Neuronal stem cell (in vitro differentiated cells): ENCODE data around the gene GGACT.

Experiments
- DNase-seq: peaks from one replicate; pipeline ENCODE4 v3.0.0-alpha.2; 2013; ENCODE audit warnings: low spot score
- H2AFZ ChIP-seq: one replicate; pipeline ENCODE4 v1.6.1; 2013; ENCODE audit warnings: mild to moderate bottlenecking, low read length, inconsistent platforms
- H2AK5ac ChIP-seq: 2 replicates; pipeline ENCODE4 v1.6.1; 2013; ENCODE audit warnings: low read depth, mild to moderate bottlenecking, inconsistent platforms, low read length, moderate library complexity, mixed read lengths
- H2BK120ac ChIP-seq: 2 replicates; pipeline ENCODE4 v1.6.1; 2013; ENCODE audit warnings: low read depth, mild to moderate bottlenecking, inconsistent platforms, low read length, moderate library complexity, mixed read lengths
- H2BK12ac ChIP-seq: one replicate; pipeline ENCODE4 v1.6.1; 2013; ENCODE audit warnings: low read length, inconsistent platforms
- H2BK15ac ChIP-seq: 2 replicates; pipeline ENCODE4 v1.6.1; 2013; ENCODE audit warnings: mild to moderate bottlenecking, low read length, inconsistent platforms, mixed read lengths
- H2BK5ac ChIP-seq: one replicate; pipeline ENCODE4 v1.6.1; 2013; ENCODE audit warnings: inconsistent platforms, mild to moderate bottlenecking, low read length, moderate library complexity
- H3K14ac ChIP-seq: one replicate; pipeline ENCODE4 v1.6.1; 2013; ENCODE audit warnings: low read length, inconsistent platforms
- H3K18ac ChIP-seq: 2 replicates; pipeline ENCODE4 v1.6.1; 2013; ENCODE audit warnings: low read length, inconsistent platforms
- H3K23ac ChIP-seq: 2 replicates; pipeline ENCODE4 v1.6.1; 2013; ENCODE audit warnings: low read depth, mild to moderate bottlenecking, mixed read lengths, low read length, inconsistent platforms; ENCODE audit not compliant: poor library complexity
- H3K27ac ChIP-seq: replicated peaks from 3 replicates; pipeline ENCODE4 v1.5.1; 2013; ENCODE audit warnings: low read length, inconsistent platforms
- H3K27me3 ChIP-seq, 3 experiments: 2 replicates each; pipeline ENCODE4 v1.6.1; 2013; ENCODE audit warnings: low read length in 3 of 3, mild to moderate bottlenecking in 2 of 3, inconsistent platforms in 1 of 3, low read depth in 1 of 3, mixed read lengths in 1 of 3, moderate library complexity in 1 of 3; ENCODE audit not compliant: control insufficient read depth in 3 of 3, insufficient read depth in 3 of 3
- H3K36me3 ChIP-seq, 2 donors: replicated peaks in 1 of 2; 2 replicates each; pipeline ENCODE4 v1.6.1; 2013; ENCODE audit warnings: low read length in 2 of 2; ENCODE audit not compliant: control insufficient read depth in 2 of 2, insufficient read depth in 2 of 2
- H3K4ac ChIP-seq: 2 replicates; pipeline ENCODE4 v1.6.1; 2013; ENCODE audit warnings: inconsistent platforms, mild to moderate bottlenecking, low read length, moderate library complexity
- H3K4me1 ChIP-seq, 2 donors: 1 replicate in 1 of 2; 2 replicates in 1 of 2; pipeline ENCODE4 v1.6.1; 2013; ENCODE audit warnings: low read length in 2 of 2, low read depth in 1 of 2; ENCODE audit not compliant: control insufficient read depth in 2 of 2, insufficient read depth in 1 of 2
- H3K4me2 ChIP-seq: one replicate; pipeline ENCODE4 v1.6.1; 2013; ENCODE audit warnings: mild to moderate bottlenecking, low read length, inconsistent platforms; ENCODE audit not compliant: insufficient read depth, poor library complexity, severe bottlenecking
- H3K4me3 ChIP-seq, 2 donors: 2 replicates each; pipeline ENCODE4 v1.5.1; 2013; ENCODE audit warnings: low read length in 2 of 2, mild to moderate bottlenecking in 2 of 2, inconsistent platforms in 1 of 2, moderate library complexity in 1 of 2
- H3K79me1 ChIP-seq: one replicate; pipeline ENCODE4 v1.6.1; 2013; ENCODE audit warnings: low read depth, mild to moderate bottlenecking, inconsistent platforms, low read length, moderate library complexity
- H3K9ac ChIP-seq: one replicate; pipeline ENCODE4 v1.6.1; 2013; ENCODE audit warnings: mild to moderate bottlenecking, low read depth, low read length, inconsistent platforms; ENCODE audit not compliant: poor library complexity
- H3K9me3 ChIP-seq, 2 donors: replicated peaks in 1 of 2; 2 replicates each; pipeline versions ENCODE3 to v1.6.1; 2013; ENCODE audit warnings: low read length in 2 of 2, mild to moderate bottlenecking in 2 of 2, inconsistent platforms in 1 of 2, low read depth in 1 of 2, mixed read lengths in 1 of 2, moderate library complexity in 1 of 2; ENCODE audit not compliant: control insufficient read depth in 2 of 2, insufficient read depth in 1 of 2
- H4K8ac ChIP-seq: one replicate; pipeline ENCODE4 v1.6.1; 2013; ENCODE audit warnings: low read depth, mild to moderate bottlenecking, inconsistent platforms, low read length, moderate library complexity
- H4K91ac ChIP-seq: one replicate; pipeline ENCODE4 v1.6.1; 2013; ENCODE audit warnings: low read length, low read depth, mild to moderate bottlenecking, inconsistent platforms; ENCODE audit not compliant: poor library complexity
- WGBS, 2 donors: extraction: QIAGEN DNeasy Blood & Tissue Kit; methylation state at CpG; one replicate each; pipeline ENCODE4 v1.1.7; 2013; ENCODE audit warnings: missing lambda C conversion rate in 2 of 2, mixed read lengths in 1 of 2; ENCODE audit not compliant: insufficient read length in 2 of 2, insufficient replicate concordance in 1 of 2; ENCODE audit errors: extremely low coverage in 2 of 2; 5-methylcytosine and 5-hydroxymethylcytosine counted together

Gene GGACT

DNA sequence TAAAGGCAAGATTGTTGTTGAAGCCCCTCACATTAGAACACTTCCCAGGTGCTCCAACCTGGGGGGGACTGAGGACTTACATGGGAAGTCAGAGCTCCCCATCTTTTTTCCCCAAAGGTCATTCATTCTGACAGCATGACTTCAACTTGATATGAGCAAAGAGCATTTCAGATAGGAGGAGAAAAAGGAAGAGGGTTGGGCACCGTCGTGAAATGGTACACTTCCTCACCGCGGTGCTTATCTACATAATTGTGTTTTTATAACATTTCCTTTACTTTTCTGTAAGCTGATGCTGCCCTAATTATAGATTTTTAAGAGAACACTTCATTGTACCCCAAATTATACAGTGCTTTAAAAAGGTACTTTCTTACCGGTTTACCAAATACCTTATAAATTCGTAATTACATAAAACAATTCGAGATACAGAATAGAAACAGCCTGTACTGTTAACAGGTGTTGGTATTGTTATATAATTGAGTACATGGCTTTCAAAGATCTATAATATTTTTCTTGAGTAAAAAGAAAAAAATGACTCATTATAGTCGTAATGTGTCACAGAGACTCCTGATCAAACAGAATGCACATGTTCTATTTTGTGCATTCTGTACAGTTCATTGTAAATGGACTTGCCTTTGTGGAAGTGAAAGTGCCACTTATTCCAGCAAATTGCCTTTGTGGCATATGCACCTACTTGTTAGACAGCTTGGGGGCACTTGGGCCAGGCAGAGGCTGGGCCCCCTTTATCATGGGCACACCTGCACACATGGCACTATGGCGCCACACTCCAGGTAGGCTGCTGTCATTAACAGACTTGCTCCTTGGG is 81.8 kb downstream of the GGACT start:
- Histone ChIP-seq H3K4ac (no peak overlapping the region), H3K14ac (no peak overlapping the region), H4K91ac (no peak overlapping the region), H3K23ac (no peak overlapping the region), H2BK12ac (no peak overlapping the region), H2BK120ac (no peak overlapping the region), H3K36me3 (no peaks in the 10 kb centered on the region), H3K9ac (no peak overlapping the region), H2AFZ (no peak overlapping the region), H2AK5ac (no peak overlapping the region), H4K8ac (no peak overlapping the region), H3K9me3 (no peaks in the 10 kb centered on the region), H3K27ac (no peak overlapping the region), H2BK15ac (no peak overlapping the region), H3K4me1 (peaks cover 5 to 26% of the 10 kb centered on the region in 2 donors), H3K79me1 (peaks cover 3% of the 10 kb centered on the region), H2BK5ac (no peak overlapping the region), H3K4me2 (no peak overlapping the region), H3K18ac (no peak overlapping the region), H3K4me3 (no peak overlapping the region), H3K27me3 (no peaks in the 10 kb centered on the region)
- DNase-seq, result no peak
- no CpG with 5 or more reads among the region's 9 CpGs for WGBS, 2 donors

DNA sequence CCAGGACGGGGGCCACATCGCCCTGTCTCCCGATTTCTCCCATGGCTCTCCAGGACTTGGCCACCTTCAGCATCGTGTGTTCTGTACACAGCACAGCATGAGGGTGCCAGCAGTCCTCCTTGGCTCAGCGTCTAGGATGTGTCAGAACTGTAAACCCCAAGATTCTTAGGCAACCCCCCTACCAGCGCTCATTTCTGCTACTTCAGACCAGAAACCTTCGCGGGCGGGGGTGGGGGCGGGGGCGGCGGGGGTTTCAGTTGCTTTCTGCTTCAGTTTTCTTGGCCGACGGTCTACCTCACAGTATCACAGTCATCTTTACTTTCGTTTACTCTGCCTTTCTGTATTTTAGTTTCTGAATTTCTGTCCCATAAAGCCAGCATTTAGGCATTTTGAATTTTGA is 82.4 kb downstream of the GGACT start:
- H2BK120ac ChIP-seq, result no peak overlapping the region

DNA sequence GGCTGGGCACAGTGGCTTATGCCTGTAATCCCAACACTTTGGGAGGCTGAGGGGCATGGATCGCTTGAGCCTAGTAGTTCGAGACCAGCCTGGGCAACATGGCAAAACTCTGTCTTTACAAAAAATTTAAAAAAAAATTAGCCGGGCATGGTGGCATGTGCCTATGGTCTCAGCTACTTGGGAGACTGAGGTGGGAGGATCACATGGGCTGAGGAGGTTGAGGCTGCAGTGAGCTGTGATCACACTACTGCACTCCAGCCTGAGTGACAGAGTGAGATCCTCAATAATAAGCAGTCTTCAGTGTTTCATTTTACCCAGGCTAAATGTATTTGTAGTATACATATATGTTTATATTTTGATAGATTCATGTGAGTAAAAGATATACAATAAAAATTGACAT is 85.0 kb downstream of the GGACT start:
- no peak overlapping the region for H2BK12ac ChIP-seq

More for the DNA sequence above, 82.4 kb downstream of the GGACT start:
- no peak overlapping the region for H3K4me3 ChIP-seq
- peak overlapping the region; percentile 44 for H3K23ac ChIP-seq
- H3K36me3 ChIP-seq, result no peaks in the 10 kb centered on the region
- H3K9me3 ChIP-seq, result no peaks in the 10 kb centered on the region
- H2BK15ac ChIP-seq, result no peak overlapping the region
- no peaks in the 10 kb centered on the region for H3K27me3 ChIP-seq
- H3K4me1 ChIP-seq, result peaks cover 5 to 21% of the 10 kb centered on the region in 2 donors
- H3K4ac ChIP-seq, result no peak overlapping the region
- H3K9ac ChIP-seq, result no peak overlapping the region
- no peak overlapping the region for H2BK12ac ChIP-seq
- H2AFZ ChIP-seq, result no peak overlapping the region
- H3K4me2 ChIP-seq, result no peak overlapping the region
- no peak overlapping the region for H3K14ac ChIP-seq
- no peak for DNase-seq
- no peak overlapping the region for H3K27ac ChIP-seq
- no peak overlapping the region for H4K8ac ChIP-seq
- H3K18ac ChIP-seq, result no peak overlapping the region
- no peaks in the 10 kb centered on the region for H3K79me1 ChIP-seq
- H4K91ac ChIP-seq, result no peak overlapping the region
- no peak overlapping the region for H2AK5ac ChIP-seq
- no peak overlapping the region for H2BK5ac ChIP-seq
- no CpG with 5 or more reads among the region's 15 CpGs for WGBS, 2 donors

DNA sequence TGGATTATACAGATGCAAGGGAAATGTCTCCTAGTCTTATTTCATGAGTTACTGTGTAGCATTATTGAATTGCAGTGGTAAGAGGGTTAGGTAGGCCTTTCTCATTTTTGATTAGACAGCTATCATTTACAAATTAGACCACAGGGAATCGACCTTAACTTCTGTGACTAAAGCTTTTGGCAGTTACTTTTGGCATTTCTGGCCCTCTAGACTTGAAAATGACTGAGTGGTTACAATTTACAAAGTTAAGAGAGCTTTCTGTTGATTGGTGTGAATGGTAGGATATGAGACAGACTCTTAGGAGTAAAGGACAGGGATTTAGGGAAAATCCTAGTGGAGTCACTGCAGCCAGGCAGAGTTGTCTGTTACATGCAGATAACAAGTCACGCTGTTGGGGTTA is 86.1 kb downstream of the GGACT start:
- Histone ChIP-seq H4K91ac (no peak overlapping the region), H3K4me2 (no peak overlapping the region), H3K14ac (no peak overlapping the region), H2BK15ac (no peak overlapping the region), H3K36me3 (no peaks in the 10 kb centered on the region), H3K4me1 (peaks cover 0 to 3% of the 10 kb centered on the region in 2 donors), H3K79me1 (no peaks in the 10 kb centered on the region), H3K9me3 (no peaks in the 10 kb centered on the region), H3K27ac (no peak overlapping the region), H3K4ac (no peak overlapping the region), H3K4me3 (no peak overlapping the region), H2BK12ac (no peak overlapping the region), H2AFZ (no peak overlapping the region), H3K9ac (no peak overlapping the region), H3K23ac (no peak overlapping the region), H2BK120ac (no peak overlapping the region), H3K27me3 (no peaks in the 10 kb centered on the region), H3K18ac (no peak overlapping the region), H4K8ac (no peak overlapping the region), H2AK5ac (no peak overlapping the region), H2BK5ac (no peak overlapping the region)
- no peak for DNase-seq
- no CpG with 5 or more reads among the region's 2 CpGs for WGBS, 2 donors

More for the DNA sequence above, 85.0 kb downstream of the GGACT start:
- Histone ChIP-seq H3K36me3 (no peaks in the 10 kb centered on the region), H3K4ac (no peak overlapping the region), H3K4me1 (peaks cover 3 to 4% of the 10 kb centered on the region in 2 donors), H3K27me3 (no peaks in the 10 kb centered on the region), H3K14ac (no peak overlapping the region), H3K23ac (no peak overlapping the region), H4K8ac (no peak overlapping the region), H2BK5ac (no peak overlapping the region), H2AK5ac (no peak overlapping the region), H2BK120ac (no peak overlapping the region), H3K4me2 (no peak overlapping the region), H3K18ac (no peak overlapping the region), H3K79me1 (no peaks in the 10 kb centered on the region), H3K9me3 (no peaks in the 10 kb centered on the region), H3K4me3 (no peak overlapping the region), H3K9ac (no peak overlapping the region), H2BK15ac (no peak overlapping the region), H4K91ac (no peak overlapping the region), H2AFZ (no peak overlapping the region), H3K27ac (no peak overlapping the region)
- DNase-seq, result no peak
- no CpG with 5 or more reads among the region's 3 CpGs for WGBS, 2 donors
